Upper lobe of left lung (tissue), 6 donors: ENCODE data around the gene CD8B. TPM values are rescaled to one million over a fixed set of nuclear protein-coding genes. Genes with fewer than 3 reads are reported as not detected.
A peak's percentile ranks its signal among the peaks of the same experiment; 100 is the strongest.

ENCODE experiments used
- ATAC-seq, 2 donors: fragments of 200-7000 bp; cut with Tn5 transposase; one replicate each; pipeline ENCODE4 v1.9.1; 2022; ENCODE audit warnings: mild to moderate bottlenecking in 2 of 2, moderate library complexity in 2 of 2; ENCODE audit not compliant: low FRiP score in 2 of 2
- DNase-seq, 2 donors: peaks; one replicate each; pipeline ENCODE4 v3.0.0-alpha.2; 2019 to 2020
- H3K27ac ChIP-seq, 4 donors: fragments of 200-600 bp; sonication (generic); one replicate each; pipeline ENCODE4 v1.5.1; 2016 to 2019
- H3K27me3 ChIP-seq, 4 donors: fragments of 200-600 bp; sonication (generic); one replicate each; pipeline ENCODE4 v1.5.1; 2017 to 2019
- H3K36me3 ChIP-seq, 4 donors: fragments of 200-600 bp; sonication (generic); one replicate each; pipeline ENCODE4 v1.5.1; 2016 to 2019
- H3K4me1 ChIP-seq, 4 donors: fragments of 200-600 bp; sonication (generic); one replicate each; pipeline ENCODE4 v1.5.1; 2018 to 2019
- H3K4me3 ChIP-seq, 4 donors: fragments of 200-600 bp; sonication (generic); one replicate each; pipeline ENCODE4 v1.5.1; 2017 to 2019; ENCODE audit warnings: mild to moderate bottlenecking in 2 of 4, moderate library complexity in 1 of 4
- H3K9me3 ChIP-seq, 4 donors: fragments of 200-600 bp; sonication (generic); one replicate each; pipeline ENCODE4 v1.5.1; 2018 to 2019
- CTCF ChIP-seq, 6 experiments: fragments of 450-650 bp in 4 of 6; fragments of 200-600 bp in 2 of 6; sonication (generic) in 2 of 6; IDR thresholded peaks; one replicate each; pipeline ENCODE4 v1.5.1; 2016 to 2019; ENCODE audit warnings: antibody characterized with exemption in 6 of 6
- EP300 ChIP-seq, 4 donors: sonication (generic); formaldehyde crosslinking; IDR thresholded peaks; one replicate each; pipeline ENCODE4 v1.5.1; 2017; ENCODE audit warnings: antibody characterized with exemption in 4 of 4, control low read depth in 2 of 4
- POLR2A ChIP-seq, 4 donors: fragments of 450-650 bp; IDR thresholded peaks; one replicate each; pipeline ENCODE4 v1.5.1; 2016 to 2017; ENCODE audit warnings: antibody characterized with exemption in 4 of 4, mild to moderate bottlenecking in 2 of 4
- POLR2AphosphoS5 ChIP-seq, 2 donors: sonication (generic); formaldehyde crosslinking; IDR thresholded peaks; one replicate each; pipeline ENCODE4 v1.5.1; 2017; ENCODE audit warnings: antibody characterized with exemption in 2 of 2
- WGBS, 2 donors: methylation state at CpG; one replicate each; pipeline ENCODE4 v1.1.5; 2017 to 2018; 5-methylcytosine and 5-hydroxymethylcytosine counted together
- total RNA-seq, 6 donors: library from RNA; depleted of rRNA in 4 of 6; stranded (reverse); fragments of >200 nt in 4 of 6; gene quantifications; one replicate each; pipeline versions ENCODE4 v1.1.0 to v1.2.1, GENCODE V29; 2016 to 2021
- donor health status: DM: no; HTN: no; CAD: no; lungs with moderate emphysema.
- donor health status: DM: no; HTN: yes; CAD: no; lungs with severe emphysema.

Gene CD8B
- total RNA-seq, 6 donors from 2014 or later, result 1.4 to 13.3 (median 5.2) TPM

GRCh38 chr2:86833315-86833714, 28.4 kb downstream of the CD8B start:
- no peaks in the 10 kb centered on the region for H3K9me3 ChIP-seq
- no peak overlapping the region for H3K27ac ChIP-seq
- H3K36me3 ChIP-seq, result no peaks in the 10 kb centered on the region
- no peak overlapping the region for H3K4me3 ChIP-seq
- peaks cover 0 to 4% (median 0%) of the 10 kb centered on the region in 4 donors for H3K4me1 ChIP-seq
- DNase-seq (no peak), ATAC-seq (no peak)
- TF ChIP-seq POLR2A (IDR thresholded peaks at IDR 0.05) (no peak), POLR2AphosphoS5 (IDR thresholded peaks at IDR 0.05) (no peak), EP300 (IDR thresholded peaks at IDR 0.05) (no peak), CTCF (IDR thresholded peaks at IDR 0.05) (no peak)
- 65 to 75% methylated on average over 5 to 10 of the region's 10 CpGs for WGBS, 2 donors
- H3K27me3 ChIP-seq, result no peaks in the 10 kb centered on the region

GRCh38 chr2:86832334-86833096, 29.2 kb downstream of the CD8B start:
- H3K4me1 ChIP-seq, result no peaks in the 10 kb centered on the region
- no peaks in the 10 kb centered on the region for H3K27me3 ChIP-seq
- no peak overlapping the region for H3K27ac ChIP-seq
- TF ChIP-seq CTCF (IDR thresholded peaks at IDR 0.05) (no peak), EP300 (IDR thresholded peaks at IDR 0.05) (no peak), POLR2AphosphoS5 (IDR thresholded peaks at IDR 0.05) (no peak), POLR2A (IDR thresholded peaks at IDR 0.05) (no peak)
- 77 to 83% methylated on average over 7 of the region's 7 CpGs for WGBS, 2 donors
- no peaks in the 10 kb centered on the region for H3K9me3 ChIP-seq
- H3K4me3 ChIP-seq, result no peak overlapping the region
- DNase-seq, result no peak
- H3K36me3 ChIP-seq, result no peaks in the 10 kb centered on the region
- ATAC-seq, result no peak

- Histone ChIP-seq H3K36me3 (no peaks in the 10 kb centered on the region), H3K27ac (no peak overlapping the region), H3K27me3 (no peaks in the 10 kb centered on the region), H3K9me3 (no peaks in the 10 kb centered on the region), H3K4me1 (no peaks in the 10 kb centered on the region), H3K4me3 (no peak overlapping the region)
- DNase-seq (no peak), ATAC-seq (no peak)
- TF ChIP-seq EP300 (IDR thresholded peaks at IDR 0.05) (no peak), CTCF (IDR thresholded peaks at IDR 0.05) (no peak), POLR2A (IDR thresholded peaks at IDR 0.05) (no peak), POLR2AphosphoS5 (IDR thresholded peaks at IDR 0.05) (no peak)
- 54% methylated on average over 2 of the region's 2 CpGs for WGBS, 2 donors
Observed at GRCh38 chr2:86831537-86831936, 30.1 kb downstream of the CD8B start.

- 84 to 85% methylated on average over 4 of the region's 4 CpGs for WGBS, 2 donors
- Histone ChIP-seq H3K9me3 (peaks cover 0 to 6% (median 2%) of the 10 kb centered on the region in 4 donors), H3K27ac (peak overlapping the region in 1 of 4 donors; percentile 1), H3K36me3 (no peaks in the 10 kb centered on the region), H3K4me3 (no peak overlapping the region), H3K27me3 (no peaks in the 10 kb centered on the region), H3K4me1 (no peaks in the 10 kb centered on the region)
- no peak for DNase-seq
- no peak for ATAC-seq
- TF ChIP-seq POLR2AphosphoS5 (IDR thresholded peaks at IDR 0.05) (no peak), POLR2A (IDR thresholded peaks at IDR 0.05) (no peak), EP300 (IDR thresholded peaks at IDR 0.05) (no peak), CTCF (IDR thresholded peaks at IDR 0.05) (no peak)
Observed at GRCh38 chr2:86826951-86827350, 34.7 kb downstream of the CD8B start.
